PC-9 (cell line): ENCODE results near the gene EMC10. TPM values are rescaled to one million over a fixed set of nuclear protein-coding genes. Genes with fewer than 3 reads are reported as not detected.

Source experiments
- BruUV-seq: library from RNA; stranded (reverse); fragments of 400-500 nt; replicated peaks from 2 replicates; lab custom pipeline; 2021; lab: Mats Ljungman, UMichigan
- CTCF ChIA-PET: fragments of 300-600 bp; sonication (Branson Sonifier 250); formaldehyde crosslinking; loops from one replicate; lab custom pipeline; 2022; ENCODE audit warnings: antibody characterized with exemption; lab: Charles Lee
- POLR2A ChIA-PET: fragments of 300-600 bp; sonication (Branson Sonifier 250); formaldehyde crosslinking; loops from one replicate; lab custom pipeline; 2022; ENCODE audit warnings: antibody characterized with exemption; ENCODE audit not compliant: unreplicated experiment; lab: Charles Lee
- DNase-seq, 2 experiments: peaks; one replicate each; pipeline versions ENCODE4 v3.0.0 to v3.0.0-alpha.2; 2015 to 2022; ENCODE audit warnings: mixed read lengths in 1 of 2
- H2AFZ ChIP-seq: fragments of 200-600 bp; sonication (generic); 2 replicates; pipeline ENCODE4 v1.8.1; 2017; ENCODE audit warnings: antibody characterized with exemption
- H3F3A ChIP-seq: fragments of 200-600 bp; sonication (generic); 2 replicates; pipeline ENCODE4 v1.8.1; 2017; ENCODE audit warnings: antibody characterized with exemption, mild to moderate bottlenecking, low read depth; ENCODE audit not compliant: insufficient read depth
- H3K27ac ChIP-seq: fragments of 200-600 bp; sonication (generic); 2 replicates; pipeline ENCODE4 v1.6.1; 2016; ENCODE audit warnings: mixed run types
- H3K27me3 ChIP-seq: fragments of 200-600 bp; sonication (generic); 2 replicates; pipeline ENCODE4 v1.6.1; 2016; ENCODE audit warnings: low read depth, mixed run types; ENCODE audit not compliant: insufficient read depth
- H3K36me3 ChIP-seq: fragments of 200-600 bp; sonication (generic); 2 replicates; pipeline ENCODE4 v1.6.1; 2016; ENCODE audit warnings: low read depth, mixed run types
- H3K4me1 ChIP-seq: fragments of 200-600 bp; sonication (generic); replicated peaks from 2 replicates; pipeline ENCODE4 v1.6.1; 2016; ENCODE audit warnings: mixed run types; ENCODE audit not compliant: insufficient read depth
- H3K4me2 ChIP-seq: fragments of 200-600 bp; sonication (generic); 2 replicates; pipeline ENCODE4 v1.6.1; 2017; ENCODE audit warnings: mixed run types
- H3K4me3 ChIP-seq: fragments of 200-600 bp; sonication (generic); 2 replicates; pipeline ENCODE4 v1.6.1; 2016; ENCODE audit warnings: mixed run types
- H3K79me2 ChIP-seq: fragments of 200-600 bp; sonication (generic); 2 replicates; pipeline ENCODE4 v1.6.1; 2017; ENCODE audit warnings: low read depth, mixed run types
- H3K9me2 ChIP-seq: fragments of 200-600 bp; sonication (generic); 2 replicates; pipeline ENCODE4 v1.8.1; 2017; ENCODE audit warnings: mild to moderate bottlenecking; ENCODE audit not compliant: insufficient read depth
- H3K9me3 ChIP-seq: fragments of 200-600 bp; sonication (generic); 2 replicates; pipeline ENCODE4 v1.8.1; 2016; ENCODE audit warnings: low read depth; ENCODE audit not compliant: insufficient read depth
- H4K20me1 ChIP-seq: fragments of 200-600 bp; sonication (generic); 2 replicates; pipeline ENCODE4 v1.8.1; 2017; ENCODE audit not compliant: insufficient read depth
- EZH2 ChIP-seq: fragments of 200-600 bp; sonication (generic); IDR thresholded peaks from 2 replicates; pipeline ENCODE4 v1.8.0; 2017; ENCODE audit warnings: antibody characterized with exemption, low read depth
- intact Hi-C: fragments of 100-400 bp; cut with micrococcal nuclease; formaldehyde crosslinking; loops from one replicate; pipeline ENCODE4 v1.10.0; 2022; ENCODE audit not compliant: unreplicated experiment
- total RNA-seq: library from RNA; stranded (reverse); gene quantifications from 2 replicates; pipeline ENCODE4 v1.2.3, GENCODE V29; 2021
- TF ChIP-seq, protein P1 (sequence below): fragments of 200-600 bp; sonication (generic); conservative IDR thresholded peaks from 2 replicates; pipeline ENCODE4 v1.6.1; 2017; ENCODE audit warnings: mixed run types, antibody characterized with exemption, mild to moderate bottlenecking, moderate library complexity

EMC10 gene
- total RNA-seq, 1 experiment from 2014 or later = 118 TPM

DNA sequence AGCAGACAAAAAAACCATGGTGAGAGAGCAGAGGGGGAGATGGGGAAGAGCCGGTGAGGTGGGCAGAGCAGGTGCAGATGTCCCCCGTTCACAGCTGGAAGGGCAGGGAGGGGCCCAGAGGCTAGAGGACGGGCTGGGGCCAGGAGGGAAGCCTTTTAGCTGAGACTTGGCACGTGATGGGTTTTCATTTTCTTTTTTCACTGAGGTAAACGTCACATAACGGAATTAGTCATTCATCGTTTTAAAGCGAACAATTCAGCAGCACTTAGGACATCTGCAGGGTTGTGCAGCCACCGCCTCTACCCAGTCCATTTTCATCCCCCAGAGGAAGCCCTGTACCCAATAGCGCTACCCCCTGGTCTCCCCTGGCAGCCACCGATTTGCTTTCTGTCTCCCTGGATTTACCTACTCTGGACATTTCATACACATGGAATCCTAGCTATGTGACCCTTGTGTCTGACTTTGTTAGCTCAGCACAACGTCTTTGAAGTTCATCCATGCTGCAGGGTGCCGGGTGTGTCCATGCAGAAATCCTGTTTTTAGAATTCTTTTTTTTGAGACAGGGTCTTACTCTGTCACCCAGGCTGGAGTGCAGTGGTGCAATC is 16.0 kb upstream of the EMC10 start:
- BruUV-seq = no TSS peak
- Histone ChIP-seq H3K9me3 (no peaks in the 10 kb centered on the region), H3K27me3 (peaks cover 31% of the 10 kb centered on the region), H3K4me2 (no peak overlapping the region), H2AFZ (no peak overlapping the region), H3K79me2 (no peaks in the 10 kb centered on the region), H3K9me2 (no peaks in the 10 kb centered on the region), H3K4me1 (peaks cover 8% of the 10 kb centered on the region), H3F3A (no peaks in the 10 kb centered on the region), H4K20me1 (no peaks in the 10 kb centered on the region), H3K27ac (no peak overlapping the region), H3K36me3 (no peaks in the 10 kb centered on the region), H3K4me3 (no peak overlapping the region)
- POLR2A ChIA-PET = no interaction called here
- intact Hi-C loops = loop anchor here (2.0 kb wide), 1 partner anchor 201 kb away; no protein-coding TSS in a partner anchor
- peak; percentile 35 to 73 for DNase-seq
- TF ChIP-seq, protein P1, sequence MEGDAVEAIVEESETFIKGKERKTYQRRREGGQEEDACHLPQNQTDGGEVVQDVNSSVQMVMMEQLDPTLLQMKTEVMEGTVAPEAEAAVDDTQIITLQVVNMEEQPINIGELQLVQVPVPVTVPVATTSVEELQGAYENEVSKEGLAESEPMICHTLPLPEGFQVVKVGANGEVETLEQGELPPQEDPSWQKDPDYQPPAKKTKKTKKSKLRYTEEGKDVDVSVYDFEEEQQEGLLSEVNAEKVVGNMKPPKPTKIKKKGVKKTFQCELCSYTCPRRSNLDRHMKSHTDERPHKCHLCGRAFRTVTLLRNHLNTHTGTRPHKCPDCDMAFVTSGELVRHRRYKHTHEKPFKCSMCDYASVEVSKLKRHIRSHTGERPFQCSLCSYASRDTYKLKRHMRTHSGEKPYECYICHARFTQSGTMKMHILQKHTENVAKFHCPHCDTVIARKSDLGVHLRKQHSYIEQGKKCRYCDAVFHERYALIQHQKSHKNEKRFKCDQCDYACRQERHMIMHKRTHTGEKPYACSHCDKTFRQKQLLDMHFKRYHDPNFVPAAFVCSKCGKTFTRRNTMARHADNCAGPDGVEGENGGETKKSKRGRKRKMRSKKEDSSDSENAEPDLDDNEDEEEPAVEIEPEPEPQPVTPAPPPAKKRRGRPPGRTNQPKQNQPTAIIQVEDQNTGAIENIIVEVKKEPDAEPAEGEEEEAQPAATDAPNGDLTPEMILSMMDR = no peak
- TF ChIP-seq EZH2 = no peak
- CTCF ChIA-PET = interaction anchor here (0.6 to 1.2 kb wide), 6 partner anchors 12 to 345 kb away, joined by 3 to 9 read pairs (median 4); no protein-coding TSS in a partner anchor

DNA sequence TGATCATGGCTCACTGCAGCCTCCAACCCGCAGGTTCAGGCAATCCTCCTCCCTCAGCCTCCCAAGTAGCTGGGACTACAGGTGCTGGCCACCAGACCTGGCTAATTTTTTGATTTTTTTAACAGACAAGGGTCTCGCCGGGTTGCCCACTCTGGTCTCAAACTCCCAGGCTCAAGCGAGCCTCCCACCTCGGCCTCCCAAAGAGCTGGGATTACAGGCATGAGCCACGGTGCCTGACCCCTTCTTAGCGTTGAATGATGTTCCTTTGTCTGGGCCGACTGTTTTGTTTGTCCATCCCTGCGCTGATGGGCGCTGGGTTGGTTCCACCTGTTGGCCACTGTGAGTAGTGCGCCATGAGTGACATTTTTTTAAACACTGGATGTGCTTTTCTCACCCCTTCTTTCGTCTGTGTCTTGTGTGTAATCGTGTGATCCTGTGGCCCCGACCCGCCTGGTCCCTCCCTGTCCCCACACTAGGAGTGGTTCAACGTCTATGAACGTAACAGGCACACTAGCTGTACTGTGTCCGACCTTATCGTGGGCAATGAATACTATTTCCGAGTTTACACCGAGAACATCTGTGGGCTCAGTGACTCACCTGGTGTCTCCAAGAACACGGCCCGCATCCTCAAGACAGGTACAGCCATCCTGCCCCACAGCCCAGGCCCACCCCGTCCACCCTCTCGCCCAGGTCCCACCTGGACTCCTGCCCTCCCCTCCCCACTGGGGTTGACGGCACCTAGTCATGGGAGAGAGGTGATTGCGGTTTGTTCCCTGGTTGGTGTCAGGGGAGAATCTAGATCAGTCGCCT is 15.0 kb upstream of the EMC10 start:
- Histone ChIP-seq H3K27ac (no peak overlapping the region), H3F3A (no peaks in the 10 kb centered on the region), H3K4me3 (no peak overlapping the region), H3K36me3 (no peaks in the 10 kb centered on the region), H3K9me2 (no peaks in the 10 kb centered on the region), H2AFZ (no peak overlapping the region), H3K79me2 (no peaks in the 10 kb centered on the region), H4K20me1 (no peaks in the 10 kb centered on the region), H3K27me3 (peaks cover 23% of the 10 kb centered on the region), H3K9me3 (no peaks in the 10 kb centered on the region), H3K4me2 (peak overlapping the region; percentile 16), H3K4me1 (peaks cover 8% of the 10 kb centered on the region)
- intact Hi-C loops = loop anchor here (1.0 to 2.0 kb wide), 2 partner anchors 93 to 202 kb away; no protein-coding TSS in a partner anchor
- no TSS peak for BruUV-seq
- no peak for TF ChIP-seq EZH2
- TF ChIP-seq, protein P1 = peak; percentile 90
- POLR2A ChIA-PET = no interaction called here
- DNase-seq = peak; percentile 46 to 65
- CTCF ChIA-PET = interaction anchor here (0.6 to 1.2 kb wide), 4 partner anchors 13 to 344 kb away, joined by 3 to 9 read pairs (median 4); no protein-coding TSS in a partner anchor

DNA sequence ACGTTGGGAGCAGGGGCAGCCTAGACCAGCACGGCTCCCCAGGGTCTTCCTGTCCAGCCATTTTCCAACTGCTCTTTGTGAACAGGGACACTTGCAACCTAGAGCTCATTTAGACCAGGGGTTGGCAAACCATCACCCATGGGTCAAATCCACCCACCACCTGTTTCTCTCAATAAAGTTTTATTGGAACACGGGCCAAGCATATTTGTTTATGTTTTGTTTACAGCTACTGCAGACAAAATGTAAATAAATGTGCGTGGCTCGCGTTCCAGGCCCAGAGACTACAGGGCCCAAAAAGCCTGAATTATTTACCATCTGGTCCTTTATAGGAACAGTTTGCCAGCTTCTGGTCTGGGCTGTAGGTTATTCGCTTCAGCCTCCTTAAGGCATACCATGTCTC is 13.3 kb upstream of the EMC10 start:
- no peak for TF ChIP-seq EZH2
- TF ChIP-seq, protein P1 = no peak
- Histone ChIP-seq H3K36me3 (no peaks in the 10 kb centered on the region), H3K4me3 (no peak overlapping the region), H3K9me2 (no peaks in the 10 kb centered on the region), H3F3A (no peaks in the 10 kb centered on the region), H3K27ac (no peak overlapping the region), H4K20me1 (no peaks in the 10 kb centered on the region), H3K79me2 (no peaks in the 10 kb centered on the region), H2AFZ (no peak overlapping the region), H3K4me2 (no peak overlapping the region), H3K9me3 (no peaks in the 10 kb centered on the region), H3K27me3 (peaks cover 7% of the 10 kb centered on the region; the same call in 1 of the 2 replicates), H3K4me1 (peaks cover 8% of the 10 kb centered on the region)
- no peak for DNase-seq
- ChIA-PET CTCF (no interaction called here), POLR2A (no interaction called here)
- no TSS peak for BruUV-seq
- intact Hi-C loops = no loop called here
